HG02588 (cell line): ENCODE data around the gene PTTG1.

Source experiments
- ATAC-seq: cut with Tn5 transposase; IDR thresholded peaks from one replicate; pipeline ENCODE4 v1.9.1; 2021; ENCODE audit warnings: mild to moderate bottlenecking, moderate library complexity; ENCODE audit not compliant: unreplicated experiment

Gene PTTG1

GRCh38 chr5:160452036-160452435, 30.4 kb downstream of the PTTG1 start:
- ATAC-seq, result no peak

- no peak for ATAC-seq
Observed at GRCh38 chr5:160452795-160453194, 31.1 kb downstream of the PTTG1 start.

- ATAC-seq, result no peak
Observed at GRCh38 chr5:160453751-160454150, 32.1 kb downstream of the PTTG1 start.

DNA sequence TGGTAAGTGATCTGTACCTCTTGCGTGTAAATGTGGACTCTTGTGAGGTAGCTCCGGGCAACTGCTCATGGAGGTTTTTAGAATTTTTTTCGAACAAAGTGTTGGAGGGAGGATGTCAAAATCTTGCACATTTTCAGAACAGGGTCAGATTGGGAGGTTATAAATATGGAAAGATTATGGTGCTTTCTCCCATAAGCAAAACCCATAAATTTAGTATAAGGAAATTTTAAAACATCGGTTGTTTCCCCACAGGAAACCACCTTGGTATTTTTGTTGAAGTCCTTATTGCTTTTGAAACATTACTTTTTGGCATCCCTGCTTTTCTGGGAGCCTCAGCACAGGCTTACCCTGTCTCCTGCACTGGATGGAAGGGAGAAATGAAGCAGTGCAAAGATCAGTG, 33.9 kb downstream of the PTTG1 start:
- no peak for ATAC-seq

- ATAC-seq, result no peak
Observed at GRCh38 chr5:160456480-160457177, 35.0 kb downstream of the PTTG1 start.

GRCh38 chr5:160457252-160457651, 35.6 kb downstream of the PTTG1 start:
- no peak for ATAC-seq

DNA sequence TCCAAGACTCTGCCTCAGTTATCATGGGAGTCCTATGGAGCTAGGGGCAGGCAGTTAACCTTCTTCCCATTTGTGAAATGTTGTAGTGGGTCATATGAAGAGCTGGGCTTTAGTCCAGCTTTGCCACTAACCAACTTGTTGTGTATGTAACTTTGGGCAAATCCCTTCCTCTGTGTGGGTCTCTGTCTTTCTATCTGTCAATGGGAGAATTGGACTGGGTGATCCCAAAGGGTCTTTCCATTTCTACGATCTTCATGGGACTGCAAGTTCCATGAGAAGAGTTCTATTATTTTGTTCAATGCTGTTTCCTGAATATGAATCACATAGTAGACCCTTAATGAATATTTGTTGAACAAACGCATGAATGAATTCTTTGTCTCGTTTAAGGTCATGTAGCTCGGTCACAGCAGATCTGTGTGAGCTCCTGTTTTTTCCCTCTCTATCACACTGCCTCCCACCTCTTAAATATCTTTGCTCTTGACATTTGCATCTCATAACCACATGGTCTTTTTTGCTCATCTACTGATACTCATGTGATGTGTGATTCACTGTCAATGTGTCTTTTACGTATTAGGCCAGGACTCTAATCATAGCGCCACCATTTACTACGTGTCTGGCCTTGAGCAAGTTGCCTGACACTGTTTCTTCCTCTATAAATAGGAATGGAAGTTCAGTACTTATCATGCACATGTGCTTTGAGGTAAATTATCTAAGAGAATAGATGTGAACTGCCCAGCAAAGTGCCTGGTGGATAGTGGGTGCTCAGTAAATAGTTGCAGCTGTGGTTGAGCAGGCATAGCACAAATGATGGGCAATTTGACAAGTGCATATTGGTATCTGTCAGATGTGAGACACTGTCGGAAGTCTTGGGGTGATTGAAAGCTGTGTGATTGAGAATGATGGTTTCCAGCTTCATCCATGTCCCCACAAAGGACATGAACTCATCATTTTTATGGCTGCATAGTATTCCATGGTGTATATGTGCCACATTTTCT, 37.4 kb downstream of the PTTG1 start:
- peak; percentile 66 for ATAC-seq

GRCh38 chr5:160460377-160461049, 38.9 kb downstream of the PTTG1 start:
- no peak for ATAC-seq

- no peak for ATAC-seq
Observed at GRCh38 chr5:160461378-160461777, 39.7 kb downstream of the PTTG1 start.

- ATAC-seq, result peak; percentile 41
Observed at GRCh38 chr5:160462167-160462566, 40.5 kb downstream of the PTTG1 start.

DNA sequence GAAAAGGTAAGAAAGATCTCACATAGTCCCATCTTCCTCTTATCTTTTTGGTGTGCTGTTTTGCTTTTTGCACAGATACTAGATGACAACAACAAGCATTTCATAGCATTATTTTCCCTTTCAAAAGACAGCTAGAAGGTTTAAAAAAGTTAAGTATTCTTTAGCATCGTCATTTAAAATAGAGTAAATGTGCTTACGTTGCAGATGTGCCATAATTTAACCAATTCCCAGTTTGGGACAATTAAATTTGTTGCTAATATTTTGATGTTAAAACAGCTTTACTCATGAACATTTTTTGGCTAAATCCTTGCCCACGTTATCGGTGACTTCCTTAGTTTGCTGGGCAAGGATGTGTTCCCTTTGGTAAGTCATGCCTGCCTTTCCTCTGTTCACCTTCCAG, 41.6 kb downstream of the PTTG1 start:
- ATAC-seq, result no peak

GRCh38 chr5:160463740-160464465, 42.2 kb downstream of the PTTG1 start:
- ATAC-seq, result no peak

DNA sequence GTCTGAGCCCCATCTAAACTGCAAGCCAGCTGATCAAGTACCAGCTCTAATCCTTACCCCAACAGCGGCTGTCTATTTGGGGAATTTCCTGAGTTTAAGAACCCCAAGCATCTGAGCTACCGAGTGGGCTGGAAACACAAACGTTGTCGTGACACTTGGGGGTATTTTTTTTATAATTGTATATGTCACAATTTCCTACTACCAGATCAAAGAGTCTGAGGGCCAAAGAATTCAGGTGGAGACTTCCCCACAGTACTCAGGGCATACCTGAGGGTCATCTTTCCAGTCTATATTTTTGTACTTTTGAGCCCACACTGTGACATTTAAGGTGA, 42.8 kb downstream of the PTTG1 start:
- no peak for ATAC-seq

DNA sequence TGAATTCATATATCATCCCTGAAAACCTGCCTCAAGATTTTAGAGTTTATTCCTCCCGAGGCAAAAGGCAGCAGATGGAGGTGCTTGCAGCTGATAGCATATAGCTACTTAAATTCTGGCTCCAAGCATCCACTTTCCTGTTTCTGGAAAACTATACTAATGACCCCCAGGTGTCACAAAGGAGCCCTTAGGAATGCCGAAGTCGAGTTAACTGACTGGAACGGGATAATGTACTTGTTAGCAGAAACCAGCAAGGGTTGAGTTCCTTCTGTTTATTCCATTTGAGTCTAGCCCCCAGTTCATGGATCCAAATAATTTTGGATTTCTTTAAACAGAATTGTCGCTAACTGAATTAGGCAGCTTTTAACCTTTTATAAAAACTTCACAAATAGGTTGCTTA, 44.5 kb downstream of the PTTG1 start:
- no peak for ATAC-seq

DNA sequence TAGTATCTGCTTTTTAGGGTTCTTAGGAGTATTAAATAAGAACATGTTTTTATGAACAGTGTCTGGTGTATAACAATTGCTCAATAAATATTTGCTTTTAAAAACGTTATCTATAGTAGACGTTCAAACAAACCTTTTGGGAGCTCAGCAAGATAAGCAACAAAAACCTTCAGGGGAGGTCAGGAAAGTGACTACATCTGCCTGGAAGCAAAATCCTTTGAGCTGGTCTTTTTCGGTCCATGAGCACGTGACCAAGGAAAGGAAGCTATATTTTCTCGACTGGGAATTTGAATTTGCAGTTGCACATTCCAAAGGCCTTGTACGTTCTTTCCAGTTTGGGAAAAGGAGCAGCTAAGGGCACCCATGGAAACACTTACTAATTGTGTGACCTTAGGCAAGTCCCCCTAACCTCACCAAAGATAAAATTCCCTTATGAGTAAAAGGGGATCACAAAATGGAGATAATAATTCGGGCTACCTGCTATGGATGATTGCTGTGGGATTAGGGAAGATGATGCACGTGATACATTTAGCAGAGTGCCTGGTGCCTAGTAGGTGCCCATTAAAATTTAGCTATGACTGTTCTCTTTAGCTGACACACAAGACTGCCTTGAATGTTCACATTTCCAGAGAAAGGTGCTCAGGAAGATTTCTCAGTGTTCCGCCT, 45.4 kb downstream of the PTTG1 start:
- no peak for ATAC-seq

DNA sequence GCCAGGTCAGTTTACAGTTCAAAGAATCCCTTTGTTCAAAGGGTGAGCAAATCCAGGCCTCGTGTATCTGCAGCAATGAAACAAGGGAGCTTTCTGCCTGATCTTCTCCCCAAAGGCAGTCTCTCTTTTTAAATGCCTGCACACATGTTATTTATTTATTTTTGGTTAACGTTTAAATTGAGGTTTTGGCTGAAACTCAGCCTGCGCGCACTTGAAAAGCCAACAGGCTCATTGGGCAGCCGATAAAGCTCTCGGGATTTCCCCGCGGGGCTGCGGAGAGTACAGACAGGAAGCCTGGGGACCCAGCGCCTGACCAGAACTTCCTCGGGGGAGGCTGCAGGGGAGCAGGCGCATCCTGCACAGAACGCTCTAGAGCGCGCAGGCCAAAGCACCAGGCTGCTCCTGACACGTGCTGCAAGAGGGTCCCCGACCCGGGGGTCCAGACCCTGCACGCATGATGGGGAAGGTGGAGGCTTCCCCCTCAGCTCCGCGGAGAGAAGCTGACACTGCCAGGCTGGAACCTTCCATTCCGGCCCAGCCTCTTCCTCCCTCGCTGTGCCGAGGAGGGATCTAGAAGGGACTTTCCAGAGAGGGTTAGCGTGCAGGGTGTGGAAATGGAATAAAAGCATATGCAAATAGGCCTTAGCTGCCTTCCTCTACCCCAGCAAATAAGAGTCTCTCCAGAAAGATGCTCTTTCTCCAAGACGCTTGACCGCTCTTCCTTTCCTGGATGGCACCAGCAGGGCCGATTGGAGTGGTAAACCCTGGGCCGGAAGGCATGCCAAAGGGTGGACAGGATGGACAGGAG, 46.1 kb downstream of the PTTG1 start:
- ATAC-seq, result peak; percentile 91

DNA sequence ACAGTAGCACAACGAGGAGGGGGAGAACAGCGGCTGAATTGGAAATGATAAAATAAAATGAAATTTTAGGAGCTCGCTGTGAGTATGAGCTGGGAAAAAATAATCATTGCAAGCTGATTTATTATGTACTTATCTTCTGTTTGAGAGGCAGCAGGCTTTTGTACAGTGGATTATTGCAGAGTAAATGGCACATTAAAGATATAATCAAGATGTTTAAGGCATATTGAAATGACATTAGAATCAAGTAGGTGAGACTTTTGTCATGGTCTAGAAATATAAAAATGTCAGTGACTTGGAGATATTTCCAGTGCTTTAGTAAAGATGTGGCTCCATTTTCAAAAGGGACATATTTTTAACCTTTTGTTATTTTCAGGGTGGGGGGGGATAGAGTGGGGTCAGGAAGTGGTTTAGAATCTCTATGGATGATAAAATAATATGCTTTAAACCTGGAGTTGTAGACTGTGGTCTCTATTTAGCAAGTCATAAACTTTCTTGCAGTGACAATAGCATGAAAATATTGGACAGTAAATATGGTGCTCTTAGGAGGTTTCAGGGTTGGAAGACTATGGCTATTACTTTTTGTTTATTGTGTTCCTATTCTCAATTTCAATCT, 46.8 kb downstream of the PTTG1 start:
- no peak for ATAC-seq

DNA sequence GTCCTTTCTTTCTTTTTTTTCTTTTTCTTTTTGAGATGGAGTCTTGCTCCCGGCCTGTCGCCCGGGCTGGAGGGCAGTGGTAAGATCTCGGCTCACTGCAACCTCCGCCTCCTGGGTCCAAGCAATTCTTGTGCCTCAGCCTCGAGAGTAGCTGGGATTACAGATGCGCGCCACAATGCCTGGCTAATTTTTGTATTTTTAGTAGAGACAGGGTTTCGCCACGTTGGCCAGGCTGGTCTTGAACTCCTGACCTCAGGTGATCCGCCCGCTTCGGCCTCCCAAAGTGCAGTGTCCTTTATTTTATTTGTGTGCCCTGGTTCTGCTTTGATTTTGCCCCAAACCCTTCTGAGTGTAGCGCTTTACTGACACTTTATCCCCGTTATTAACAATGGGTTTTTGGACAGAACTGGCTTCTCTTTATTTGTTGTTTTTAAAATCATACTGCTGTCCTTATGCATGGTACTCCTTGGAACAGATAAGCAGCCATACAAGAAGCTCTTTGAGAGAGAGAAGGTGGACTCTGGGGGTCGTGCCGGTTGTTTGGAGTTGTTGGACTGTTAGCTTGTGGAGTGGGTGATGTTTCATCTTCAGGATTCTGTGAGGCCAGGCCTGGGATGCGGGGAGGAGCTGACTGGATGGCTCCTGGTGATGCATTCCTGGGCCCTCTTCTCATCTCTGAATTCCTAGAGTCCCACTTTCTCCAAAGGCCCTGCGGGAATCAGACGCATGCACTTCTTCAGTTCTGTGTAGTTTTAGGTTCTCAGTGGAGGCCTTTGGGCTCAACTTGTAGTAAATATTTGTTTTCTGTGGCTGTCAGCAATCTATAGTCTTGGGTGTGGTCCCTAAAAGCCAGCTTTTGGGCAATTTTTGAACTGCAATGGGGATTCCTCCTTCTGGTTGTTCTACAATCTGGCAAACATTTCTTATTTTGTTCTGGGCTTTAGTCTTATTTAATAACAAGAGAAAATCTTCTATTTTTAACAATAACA, 47.8 kb downstream of the PTTG1 start:
- ATAC-seq, result no peak
